Measurements from ENCODE around the gene ERC1.

The ERC1 gene

GRCh38 chr12:1464925-1465324, 473.9 kb downstream of the ERC1 start:
- in situ Hi-C loops (cut with HindIII; ENCODE audit: low sequenced_read_pairs) = no loop called here

GRCh38 chr12:1465990-1466389, 475.0 kb downstream of the ERC1 start:
- in situ Hi-C loops (cut with HindIII; ENCODE audit: low sequenced_read_pairs) = no loop called here

DNA sequence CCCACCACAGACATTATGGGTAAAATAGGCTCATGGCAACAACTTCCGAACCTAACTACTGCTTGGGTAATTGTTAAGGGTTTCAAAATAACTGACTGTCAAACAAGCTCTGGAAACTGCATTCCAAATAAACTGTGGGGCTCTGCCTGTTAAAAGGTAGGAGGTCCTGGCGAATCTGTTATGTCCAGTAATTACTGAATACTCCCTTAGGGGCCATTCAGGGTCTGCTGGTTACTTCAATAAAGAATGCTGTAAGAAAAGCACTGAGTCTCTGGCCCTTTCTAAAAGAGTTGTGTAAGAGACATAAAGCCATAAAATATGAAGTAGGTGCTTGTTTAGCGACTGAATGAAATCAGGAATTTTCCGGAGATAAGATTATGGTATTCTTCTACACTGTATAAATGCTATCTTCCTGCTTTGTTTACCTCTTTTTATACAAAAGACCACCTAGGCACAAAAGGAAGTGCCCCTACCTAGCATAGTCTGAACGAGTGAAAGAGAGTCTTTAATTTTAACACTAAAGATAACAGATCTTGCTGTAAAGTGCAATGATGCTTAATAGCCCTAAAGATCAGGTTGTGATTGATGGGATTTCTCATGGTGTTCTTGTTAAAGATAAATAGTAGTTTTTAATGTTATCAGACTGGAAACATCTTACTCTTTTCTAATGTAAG, 475.6 kb downstream of the ERC1 start:
- in situ Hi-C loops (cut with HindIII; ENCODE audit: low sequenced_read_pairs) = no loop called here

GRCh38 chr12:1467710-1468109, 476.7 kb downstream of the ERC1 start:
- in situ Hi-C loops (cut with HindIII; ENCODE audit: low sequenced_read_pairs) = no loop called here

- in situ Hi-C loops (cut with HindIII; ENCODE audit: low sequenced_read_pairs) = no loop called here
Measured at GRCh38 chr12:1469070-1469469, 478.0 kb downstream of the ERC1 start.

DNA sequence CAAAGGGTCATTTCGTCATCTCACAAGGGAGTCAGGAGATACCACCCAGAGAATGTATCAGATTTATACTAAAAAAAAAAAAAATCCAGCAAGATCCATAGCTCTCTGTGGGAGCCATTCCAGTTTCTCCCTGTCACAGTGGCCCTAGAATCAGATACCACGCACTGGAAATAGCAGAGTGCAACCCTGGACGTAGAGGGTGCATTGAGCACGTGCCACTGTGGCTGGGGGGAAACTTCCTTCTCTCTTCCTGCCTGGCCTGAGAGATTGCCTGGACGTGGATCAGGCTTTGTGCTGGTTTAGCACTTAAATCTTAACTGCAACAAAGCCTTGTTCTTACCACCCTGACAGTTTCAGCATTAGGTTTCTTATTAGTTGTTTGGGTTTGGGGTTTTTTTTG, 479.0 kb downstream of the ERC1 start:
- in situ Hi-C loops (cut with HindIII; ENCODE audit: low sequenced_read_pairs) = loop anchor here (5.0 kb wide), 1 partner anchor 97 kb away; no protein-coding TSS in a partner anchor

DNA sequence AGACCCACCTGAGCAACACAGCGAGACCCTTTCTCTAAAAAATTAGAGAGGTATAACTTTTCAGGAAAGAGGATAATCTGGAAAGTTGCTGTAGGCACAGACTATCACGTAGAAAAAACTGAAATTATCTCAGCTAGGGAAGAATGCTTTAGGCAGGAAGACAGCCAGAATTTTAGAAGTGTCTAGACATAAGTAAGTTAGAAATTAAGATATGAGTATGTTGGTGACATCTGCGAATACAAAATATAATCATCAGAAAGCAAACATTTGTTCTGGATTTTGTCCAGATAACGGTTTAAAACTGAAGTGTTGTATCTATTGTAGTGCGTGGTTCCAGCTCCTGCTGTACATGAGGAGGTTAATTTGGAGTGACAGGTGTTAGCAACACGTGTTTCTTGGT, 480.2 kb downstream of the ERC1 start:
- in situ Hi-C loops (cut with HindIII; ENCODE audit: low sequenced_read_pairs) = loop anchor here (5.0 kb wide), 1 partner anchor 96 kb away; no protein-coding TSS in a partner anchor

DNA sequence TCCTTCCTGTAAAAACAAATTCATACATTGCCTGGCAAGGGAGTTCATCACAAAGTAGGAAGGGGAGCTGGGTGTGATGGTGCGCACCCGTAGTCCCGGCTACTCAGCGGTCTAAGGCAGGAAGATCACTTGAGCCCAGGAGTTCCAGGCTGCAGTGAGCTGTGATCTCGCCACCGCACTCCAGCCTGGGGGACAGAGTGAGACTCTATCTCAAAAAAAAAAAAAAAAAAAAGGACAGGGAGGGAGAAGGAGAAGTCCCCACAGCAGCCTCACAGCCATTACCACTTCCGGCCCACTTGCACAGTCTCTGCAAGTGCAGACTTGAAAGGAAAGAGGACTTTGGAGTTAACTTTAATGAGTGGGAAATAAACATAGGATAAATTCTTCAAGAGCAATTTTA, 482.4 kb downstream of the ERC1 start:
- in situ Hi-C loops (cut with HindIII; ENCODE audit: low sequenced_read_pairs) = loop anchor here (5.0 kb wide), 1 partner anchor 94 kb away; no protein-coding TSS in a partner anchor

DNA sequence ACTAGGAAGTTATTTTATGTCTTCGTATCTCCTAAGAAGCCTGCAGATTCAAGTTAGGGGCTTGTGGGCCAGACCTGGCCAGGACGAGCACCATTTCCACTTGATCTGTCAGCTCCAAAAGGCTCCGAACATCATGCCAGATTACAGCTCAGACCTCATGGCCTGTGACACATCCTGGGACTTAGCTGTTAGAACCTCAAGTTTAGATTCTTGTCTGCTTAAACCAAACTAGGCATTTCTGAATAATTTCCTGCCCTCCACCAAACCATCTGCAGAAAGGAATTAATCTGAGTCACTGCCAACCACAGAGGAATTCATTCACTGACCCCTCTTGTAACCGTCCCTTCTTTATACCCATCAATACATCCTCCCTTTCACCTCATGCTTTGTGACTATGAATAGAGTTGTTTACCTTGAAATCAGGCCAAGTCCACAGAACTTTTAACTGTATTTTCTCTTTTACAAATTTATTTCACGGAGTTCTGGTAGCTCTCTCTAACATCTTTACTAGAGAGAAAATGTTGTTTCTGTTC, 483.1 kb downstream of the ERC1 start:
- in situ Hi-C loops (cut with HindIII; ENCODE audit: low sequenced_read_pairs) = loop anchor here (5.0 kb wide), 1 partner anchor 93 kb away; no protein-coding TSS in a partner anchor

GRCh38 chr12:1474574-1475153, 483.6 kb downstream of the ERC1 start:
- in situ Hi-C loops (cut with HindIII; ENCODE audit: low sequenced_read_pairs) = loop anchor here (5.0 kb wide), 1 partner anchor 93 kb away; no protein-coding TSS in a partner anchor

DNA sequence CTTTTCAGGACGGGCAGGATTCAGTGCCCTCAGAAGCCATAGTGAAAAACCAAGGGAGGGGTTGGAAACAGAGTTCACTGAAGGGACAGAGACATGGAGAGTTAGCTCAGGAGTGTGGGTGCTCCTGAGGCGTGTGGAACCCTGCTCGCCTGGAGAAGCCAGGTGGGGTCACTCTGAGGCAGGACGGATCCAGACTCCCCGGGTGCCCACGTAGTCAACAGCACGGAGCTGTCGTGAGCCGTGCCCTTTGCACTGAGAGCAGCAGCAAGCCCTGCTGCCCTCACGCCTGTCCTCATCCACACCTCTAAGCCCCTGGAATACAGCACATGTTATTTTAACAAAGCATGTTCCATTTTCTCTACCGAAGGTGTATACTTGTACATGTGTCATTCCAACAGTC, 488.6 kb downstream of the ERC1 start:
- in situ Hi-C loops (cut with HindIII; ENCODE audit: low sequenced_read_pairs) = no loop called here

DNA sequence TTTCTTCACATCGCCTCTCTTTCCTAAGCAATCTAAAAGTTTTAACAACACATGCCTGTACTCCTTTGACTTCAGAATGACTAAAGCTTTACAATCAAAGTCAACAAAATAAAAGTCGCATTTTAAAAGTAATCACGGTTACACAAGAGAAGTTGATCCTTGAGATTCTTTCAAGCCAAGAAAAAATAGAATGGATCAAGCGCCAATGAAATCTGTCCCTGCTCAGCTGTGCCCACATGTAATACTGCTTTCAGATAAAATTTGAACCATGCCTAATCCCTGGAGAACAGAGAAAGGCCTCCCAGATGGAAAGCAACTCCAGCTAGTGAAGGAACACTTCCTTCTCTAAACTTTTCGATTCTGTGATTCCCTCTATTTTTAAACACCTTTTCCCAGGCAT, 490.3 kb downstream of the ERC1 start:
- in situ Hi-C loops (cut with HindIII; ENCODE audit: low sequenced_read_pairs) = no loop called here

DNA sequence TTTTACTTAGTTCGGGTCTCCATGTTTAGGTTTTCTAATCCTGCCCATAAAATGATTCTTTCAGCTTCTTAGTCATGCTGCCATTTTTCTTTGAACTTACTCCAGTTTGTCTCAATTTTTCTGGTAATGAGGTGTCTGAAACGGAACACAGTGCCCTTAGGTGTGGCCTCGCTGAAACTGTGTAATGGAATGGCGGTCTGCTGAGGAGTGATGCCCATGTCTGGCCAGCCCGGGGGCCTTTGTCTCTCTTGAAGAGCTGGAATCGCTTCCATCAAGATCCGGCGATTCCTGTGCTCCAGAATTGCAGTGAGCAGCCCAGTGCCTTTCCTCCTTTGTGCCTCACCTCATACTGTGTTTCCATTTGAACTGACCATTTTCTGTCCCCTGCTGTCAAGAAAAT, 490.9 kb downstream of the ERC1 start:
- in situ Hi-C loops (cut with HindIII; ENCODE audit: low sequenced_read_pairs) = no loop called here

- in situ Hi-C loops (cut with HindIII; ENCODE audit: low sequenced_read_pairs) = no loop called here
Measured at GRCh38 chr12:1488908-1489381, 497.9 kb downstream of the ERC1 start.

GRCh38 chr12:1491983-1492697, 501.1 kb downstream of the ERC1 start:
- in situ Hi-C loops (cut with HindIII; ENCODE audit: low sequenced_read_pairs) = no loop called here

DNA sequence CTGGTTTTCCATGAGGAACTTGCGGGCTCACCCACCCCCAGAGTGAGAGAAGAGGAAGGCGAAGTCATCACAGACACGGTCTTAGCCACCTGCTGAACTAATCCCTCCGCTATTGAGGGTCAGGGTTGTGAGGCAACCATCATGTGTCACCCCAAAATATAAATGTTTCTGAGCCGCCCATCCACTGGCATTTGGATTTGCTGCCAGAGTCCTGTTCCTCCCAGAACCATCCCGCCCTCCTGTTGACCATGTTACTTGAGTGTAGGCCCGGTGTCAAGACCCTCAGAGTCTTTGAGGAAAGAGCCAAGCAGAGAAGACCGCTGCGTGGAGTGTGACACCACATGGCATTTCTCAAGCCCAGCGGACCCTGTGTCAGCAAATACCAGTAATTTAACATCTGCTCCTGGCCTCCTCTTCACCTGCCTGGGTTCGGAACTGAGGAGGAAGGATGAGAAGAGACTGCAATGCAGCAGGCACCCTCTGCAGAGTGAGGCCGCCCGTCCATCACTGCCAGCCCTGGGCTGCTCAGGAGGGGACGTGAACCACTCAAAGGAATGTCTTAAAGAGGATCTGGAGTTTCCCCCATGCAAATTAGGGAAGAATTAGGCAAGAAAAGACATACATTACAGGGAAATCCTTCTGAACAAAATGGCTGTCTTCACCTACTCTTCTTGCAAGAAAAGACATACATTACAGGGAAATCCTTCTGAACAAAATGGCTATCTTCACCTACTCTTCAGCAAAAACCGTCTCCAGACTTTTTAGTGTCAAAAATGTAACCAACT, 502.9 kb downstream of the ERC1 start:
- in situ Hi-C loops (cut with HindIII; ENCODE audit: low sequenced_read_pairs) = no loop called here

GRCh38 chr12:1494856-1495255, 503.8 kb downstream of the ERC1 start:
- in situ Hi-C loops (cut with HindIII; ENCODE audit: low sequenced_read_pairs) = no loop called here

- in situ Hi-C loops (cut with HindIII; ENCODE audit: low sequenced_read_pairs) = no loop called here
Measured at GRCh38 chr12:1496162-1496900, 505.3 kb downstream of the ERC1 start.

GRCh38 chr12:1497161-1497560, 506.1 kb downstream of the ERC1 start:
- in situ Hi-C loops (cut with HindIII; ENCODE audit: low sequenced_read_pairs) = no loop called here

DNA sequence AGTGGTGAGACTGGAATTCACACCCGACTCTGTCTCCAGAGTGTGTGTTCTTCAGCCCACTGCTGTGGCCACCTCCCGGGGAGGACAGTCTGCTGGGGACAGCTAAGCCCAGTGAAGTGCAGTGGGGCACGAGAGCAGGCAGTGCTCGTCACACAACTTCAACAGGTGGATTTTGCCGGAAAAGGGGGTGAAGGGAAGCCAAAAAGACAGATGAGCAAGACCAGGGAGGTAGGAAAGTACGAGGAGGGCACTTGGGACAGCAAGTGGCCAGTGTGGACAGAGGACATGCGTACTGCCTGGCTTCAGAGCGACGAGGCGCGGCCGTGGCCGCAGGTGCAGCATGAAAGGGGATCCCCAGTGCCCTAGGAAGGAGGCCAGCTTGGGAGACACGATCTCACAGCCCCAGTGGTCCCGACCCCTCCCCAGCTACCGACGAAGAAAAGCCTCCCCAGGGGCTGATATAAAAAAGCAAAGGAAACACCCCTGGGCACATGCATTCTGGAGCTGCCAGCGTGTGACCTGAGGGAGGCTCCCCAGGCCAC, 507.2 kb downstream of the ERC1 start:
- in situ Hi-C loops (cut with HindIII; ENCODE audit: low sequenced_read_pairs) = no loop called here
